HG02642 (cell line): ENCODE results near the gene MAPKAPK5.
"Not testable (repeated sequence)": the region's sequence is repeated elsewhere in the genome, so short reads cannot be mapped to it uniquely, and the experiment has no call there.

Source experiments
- ATAC-seq: cut with Tn5 transposase; IDR thresholded peaks from one replicate; pipeline ENCODE4 v1.9.1; 2021; ENCODE audit warnings: mild to moderate bottlenecking; ENCODE audit not compliant: unreplicated experiment, poor library complexity

The MAPKAPK5 gene

GRCh38 chr12:111827907-111828306 lies 14.1 kb upstream of the MAPKAPK5 start:
- ATAC-seq, result no peak

DNA sequence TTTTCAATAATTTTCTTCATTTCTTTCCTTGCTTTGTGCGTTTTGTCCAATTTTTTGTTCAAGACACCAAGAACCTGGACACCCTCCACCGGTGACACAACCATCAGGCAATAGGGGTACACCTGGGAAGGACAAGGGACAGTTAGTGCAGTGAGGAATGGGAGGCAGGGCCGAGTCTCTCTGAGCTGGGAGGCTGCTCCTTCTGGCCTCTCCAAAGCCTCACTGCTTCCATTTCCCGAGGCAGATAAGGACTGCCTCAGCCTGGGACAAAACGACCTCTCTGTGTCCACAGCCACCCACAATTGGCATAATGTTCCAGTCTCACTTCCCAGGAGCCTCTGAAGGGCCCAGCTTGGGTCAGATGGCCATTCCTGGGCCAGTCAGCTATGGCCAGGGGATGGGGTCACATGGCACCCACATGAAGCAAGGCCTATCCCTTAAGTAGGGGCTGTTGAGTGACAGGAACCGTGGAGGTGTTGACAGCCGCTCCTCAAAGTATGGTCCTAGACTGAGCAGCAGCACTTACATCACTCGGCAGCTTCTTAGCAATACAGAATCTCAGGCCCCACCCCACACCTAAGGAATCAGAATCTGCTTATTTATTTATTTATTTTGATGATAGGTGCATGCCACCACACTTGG lies 13.6 kb upstream of the MAPKAPK5 start:
- ATAC-seq, result no peak

GRCh38 chr12:111829635-111830034 lies 12.4 kb upstream of the MAPKAPK5 start:
- not testable (repeated sequence) for ATAC-seq

- not testable (repeated sequence) for ATAC-seq
Observed at GRCh38 chr12:111834740-111835386, 7.2 kb upstream of the MAPKAPK5 start.

GRCh38 chr12:111835531-111836181 lies 6.4 kb upstream of the MAPKAPK5 start:
- ATAC-seq, result not testable (repeated sequence)

DNA sequence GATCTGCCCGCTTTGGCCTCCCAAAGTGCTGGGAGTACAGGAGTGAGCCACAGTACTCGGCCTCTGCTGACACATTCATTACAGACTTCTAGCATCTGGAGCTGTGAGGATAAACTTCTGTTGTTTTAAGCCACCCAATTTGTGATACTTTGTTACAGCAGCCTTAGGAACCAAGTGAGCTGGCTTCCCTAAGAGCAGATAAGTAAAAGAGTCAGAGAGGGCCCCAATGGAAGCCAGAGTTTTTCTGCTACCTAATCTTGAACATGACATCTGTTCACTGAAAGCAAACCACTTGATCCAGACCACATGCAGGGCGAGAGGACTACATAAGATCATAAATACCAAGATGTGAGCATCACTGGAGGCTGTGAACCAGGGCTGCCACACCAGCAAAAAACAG lies 3.7 kb upstream of the MAPKAPK5 start:
- ATAC-seq, result no peak

DNA sequence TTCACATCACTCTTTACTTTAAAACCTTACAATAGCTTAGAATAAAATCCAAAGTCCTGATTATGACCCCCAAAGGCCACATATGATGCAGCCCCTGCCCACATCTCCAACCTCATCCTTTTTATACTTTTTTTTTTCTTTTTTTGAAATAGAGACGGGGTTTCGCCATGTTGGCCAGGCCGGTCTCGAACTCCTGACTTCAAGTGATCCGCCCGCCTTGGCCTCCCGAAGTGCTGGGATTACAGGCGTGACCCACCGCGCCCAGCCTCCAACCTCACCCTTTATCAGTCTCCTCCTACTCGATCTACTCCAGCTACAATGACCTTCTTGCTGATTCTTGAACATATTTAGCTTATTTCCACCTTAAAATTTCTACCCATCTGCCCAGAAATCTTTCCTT lies 1.2 kb upstream of the MAPKAPK5 start:
- ATAC-seq, result no peak

DNA sequence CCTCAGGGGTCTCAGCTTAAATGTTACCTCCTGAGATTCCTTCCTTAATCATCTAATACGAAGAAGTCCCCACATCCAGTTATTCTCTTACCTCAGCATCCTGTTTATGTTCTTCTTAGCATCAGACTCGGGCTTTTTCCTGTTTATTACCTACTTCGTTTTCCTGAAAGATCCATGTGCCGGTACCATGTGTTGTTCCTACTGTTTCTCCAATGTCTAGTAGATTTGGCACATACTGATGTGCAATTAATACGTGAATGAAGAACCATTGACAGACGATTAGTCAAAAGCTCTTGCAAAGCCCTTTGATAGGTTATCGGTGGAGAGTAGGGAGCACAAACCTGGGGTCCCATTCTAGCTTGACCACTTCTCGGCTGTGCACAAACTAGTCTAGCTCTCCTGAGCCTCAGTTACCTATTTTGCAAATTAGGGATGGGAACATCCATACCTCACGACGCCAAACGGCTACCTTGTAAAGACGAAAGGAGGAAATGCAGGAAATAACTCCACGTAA lies 735 bp upstream of the MAPKAPK5 start:
- peak; percentile 4 for ATAC-seq

DNA sequence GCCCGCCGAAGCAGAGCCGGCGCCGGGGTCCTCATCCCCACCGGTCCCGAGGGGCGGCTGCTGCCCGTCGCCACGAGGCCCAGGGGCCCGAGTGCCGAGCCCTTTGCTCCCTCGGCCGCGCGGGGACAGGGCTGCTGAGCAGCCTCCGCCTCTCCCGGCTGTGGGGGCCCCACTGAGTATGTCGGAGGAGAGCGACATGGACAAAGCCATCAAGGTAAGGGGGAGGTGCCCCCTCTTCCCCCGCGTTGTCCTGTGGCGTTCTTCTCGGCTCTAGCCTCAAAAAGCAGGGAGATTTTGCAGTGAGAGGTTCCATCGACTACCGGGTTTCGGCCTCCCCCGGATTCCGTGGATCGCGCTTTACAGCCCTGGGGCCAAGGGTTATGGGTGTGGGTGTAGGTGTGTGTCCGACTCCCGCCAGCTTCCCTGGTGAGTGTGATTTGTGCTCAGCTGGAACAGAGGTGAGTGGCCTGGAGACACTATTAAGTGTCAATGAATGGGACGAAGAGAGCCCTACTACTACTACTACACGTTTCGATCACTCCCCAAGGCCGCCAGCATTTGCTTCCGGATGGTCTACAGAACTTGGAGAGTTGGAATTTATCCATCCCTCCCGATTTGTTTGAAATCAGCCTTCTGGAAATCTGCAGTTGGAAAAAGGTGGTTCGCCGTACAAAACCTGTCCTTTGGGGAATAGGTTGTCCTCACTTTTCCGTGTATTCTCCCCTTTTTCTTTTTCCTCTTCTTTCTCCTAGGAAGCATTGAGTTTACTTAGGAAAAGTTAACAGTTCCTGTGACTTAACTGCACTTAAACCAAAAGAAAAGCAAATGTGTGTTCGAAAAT lies 748 bp downstream of the MAPKAPK5 start:
- ATAC-seq, result peak; percentile 27

DNA sequence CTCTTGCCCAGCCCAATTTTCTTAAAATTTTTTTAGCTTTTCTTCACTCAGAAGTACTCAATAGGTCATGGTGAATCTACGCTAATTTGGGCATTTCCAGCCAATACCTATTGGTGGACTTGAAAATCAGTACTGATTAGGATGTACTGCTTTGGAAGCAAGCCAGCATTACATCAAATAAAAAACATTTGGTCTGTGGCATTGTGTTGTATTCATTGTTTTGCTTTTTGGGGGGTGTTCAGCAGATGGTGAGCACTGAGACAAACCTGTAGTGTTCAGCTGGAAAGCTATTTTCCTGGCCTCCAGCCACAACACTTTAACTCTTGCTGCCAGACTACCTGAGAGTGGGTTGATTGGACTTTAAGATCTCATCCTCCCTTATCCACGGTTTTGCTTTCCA lies 4.0 kb downstream of the MAPKAPK5 start:
- no peak for ATAC-seq

GRCh38 chr12:111850526-111850925 lies 8.5 kb downstream of the MAPKAPK5 start:
- ATAC-seq, result no peak

- ATAC-seq, result no peak
Observed at GRCh38 chr12:111858186-111858585, 16.2 kb downstream of the MAPKAPK5 start.

GRCh38 chr12:111858778-111859177 lies 16.8 kb downstream of the MAPKAPK5 start:
- no peak for ATAC-seq

GRCh38 chr12:111864913-111865312 lies 22.9 kb downstream of the MAPKAPK5 start:
- no peak for ATAC-seq

- ATAC-seq, result no peak
Observed at GRCh38 chr12:111867531-111867930, 25.5 kb downstream of the MAPKAPK5 start.

DNA sequence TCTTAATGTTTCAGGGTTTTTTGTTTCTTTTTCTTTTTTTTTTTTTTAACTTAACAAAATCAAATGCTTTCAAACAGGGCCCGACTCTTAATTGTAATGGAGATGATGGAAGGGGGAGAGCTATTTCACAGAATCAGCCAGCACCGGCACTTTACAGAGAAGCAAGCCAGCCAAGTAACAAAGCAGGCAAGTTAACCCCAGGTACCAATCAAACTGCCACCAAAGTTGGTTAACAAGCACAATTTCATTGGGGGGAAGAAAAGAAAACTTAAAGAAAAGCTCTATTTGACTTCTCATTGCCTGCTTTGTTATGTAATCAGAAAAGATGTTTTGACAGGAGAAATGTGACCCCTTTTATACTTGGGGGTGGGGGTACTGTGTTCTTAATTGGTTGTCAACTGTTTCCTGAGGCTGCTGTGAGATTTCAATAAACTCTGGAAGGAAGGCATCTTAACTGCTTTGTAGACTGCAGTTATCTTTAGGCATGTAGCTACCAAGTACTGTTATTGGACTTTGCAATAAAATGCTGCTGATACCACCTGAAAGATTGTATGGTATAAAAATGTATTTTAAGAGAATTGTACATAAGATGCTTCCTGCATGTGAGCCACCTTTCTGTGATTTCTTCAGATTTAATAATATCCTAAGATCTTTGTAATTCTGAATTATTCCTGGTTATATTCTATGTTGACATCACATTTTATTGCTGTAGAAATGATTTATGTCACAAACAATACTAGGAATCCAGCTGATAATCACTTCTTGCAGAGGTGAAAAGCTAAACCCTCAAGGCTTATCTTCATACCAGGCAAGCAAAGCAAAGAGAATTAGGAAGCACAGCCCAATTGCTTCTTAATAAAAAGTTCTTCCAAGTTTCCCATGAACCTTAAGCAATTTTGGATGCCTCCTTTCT lies 26.9 kb downstream of the MAPKAPK5 start:
- no peak for ATAC-seq

GRCh38 chr12:111869671-111870070 lies 27.6 kb downstream of the MAPKAPK5 start:
- no peak for ATAC-seq

- ATAC-seq, result no peak
Observed at GRCh38 chr12:111870216-111870615, 28.2 kb downstream of the MAPKAPK5 start.

DNA sequence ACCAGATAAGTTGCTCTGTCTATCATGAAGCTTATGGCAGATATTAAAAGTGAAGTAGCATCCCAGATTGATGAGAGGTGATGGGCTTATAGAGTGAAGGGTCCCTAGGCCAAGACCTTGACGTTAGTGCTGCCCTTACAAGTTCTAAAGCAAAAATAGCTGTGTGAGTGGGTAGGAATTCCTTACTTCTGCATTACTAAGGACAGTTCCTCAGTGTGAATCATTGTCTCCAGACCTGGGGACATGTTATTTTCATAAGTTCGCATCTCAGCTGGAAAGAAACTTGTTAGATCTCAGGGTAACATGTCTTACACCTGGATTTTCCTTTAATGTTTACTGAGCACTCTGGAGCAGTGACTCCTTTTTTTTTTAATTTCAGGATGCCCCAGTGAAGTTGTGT lies 28.7 kb downstream of the MAPKAPK5 start:
- ATAC-seq, result no peak

- no peak for ATAC-seq
Observed at GRCh38 chr12:111873113-111873512, 31.1 kb downstream of the MAPKAPK5 start.
